Prostate gland (tissue), 2 donors: ENCODE results near the gene LIPC. TPM values are rescaled to one million over a fixed set of nuclear protein-coding genes. Genes with fewer than 3 reads are reported as not detected.

Source experiments
- DNase-seq: peaks from one replicate; pipeline ENCODE4 v3.0.0-alpha.2; 2019; ENCODE audit warnings: low spot score
- H3K27ac ChIP-seq, 2 donors: fragments of 200-600 bp; sonication (generic); 2 replicates each; pipeline ENCODE4 v1.5.1; 2017 to 2019
- H3K27me3 ChIP-seq: fragments of 200-600 bp; sonication (generic); replicated peaks from 2 replicates; pipeline ENCODE4 v1.5.1; 2019; ENCODE audit not compliant: insufficient read depth
- H3K36me3 ChIP-seq, 2 donors: fragments of 200-600 bp; sonication (generic); 1 replicate in 1 of 2; 2 replicates in 1 of 2; pipeline versions ENCODE4 v1.5.1 to v1.8.1; 2017 to 2019
- H3K4me1 ChIP-seq: fragments of 200-600 bp; sonication (generic); replicated peaks from 2 replicates; pipeline ENCODE4 v1.5.1; 2019
- H3K4me3 ChIP-seq, 2 donors: fragments of 200-600 bp; sonication (generic); 2 replicates each; pipeline ENCODE4 v1.5.1; 2017 to 2019
- H3K9me3 ChIP-seq: fragments of 200-600 bp; sonication (generic); 2 replicates; pipeline ENCODE4 v1.5.1; 2017
- POLR2A ChIP-seq: fragments of 450-650 bp; IDR thresholded peaks from one replicate; pipeline ENCODE4 v1.6.1; 2016; ENCODE audit warnings: antibody characterized with exemption, mild to moderate bottlenecking
- POLR2AphosphoS5 ChIP-seq: sonication (generic); formaldehyde crosslinking; IDR thresholded peaks from one replicate; pipeline ENCODE4 v1.6.1; 2017; ENCODE audit warnings: antibody characterized with exemption
- WGBS: methylation state at CpG from one replicate; pipeline ENCODE4 v1.1.5; 2018; 5-methylcytosine and 5-hydroxymethylcytosine counted together
- intact Hi-C: fragments of 100-400 bp; cut with DNase I; formaldehyde crosslinking; loops from one replicate; pipeline ENCODE4 v1.14.2; 2022
- total RNA-seq, 2 donors: library from RNA; depleted of rRNA; stranded (reverse); fragments of >200 nt; gene quantifications; one replicate each; pipeline ENCODE4 v1.1.0, GENCODE V29; 2016
- TF ChIP-seq, protein P1 (sequence below), 4 experiments: fragments of 200-600 bp in 2 of 4; fragments of 450-650 bp in 2 of 4; sonication (generic) in 2 of 4; IDR thresholded peaks; 1 replicate in 3 of 4; 2 replicates in 1 of 4; pipeline ENCODE4 v1.5.1; 2016 to 2019; ENCODE audit warnings: antibody characterized with exemption in 4 of 4, mild to moderate bottlenecking in 2 of 4, moderate library complexity in 2 of 4

The LIPC gene
- total RNA-seq, 2 donors from 2014 or later: 0.14 TPM; not detected in 1

- no peak for DNase-seq
- H3K27me3 ChIP-seq: no peaks in the 10 kb centered on the region
- TF ChIP-seq, protein P1, sequence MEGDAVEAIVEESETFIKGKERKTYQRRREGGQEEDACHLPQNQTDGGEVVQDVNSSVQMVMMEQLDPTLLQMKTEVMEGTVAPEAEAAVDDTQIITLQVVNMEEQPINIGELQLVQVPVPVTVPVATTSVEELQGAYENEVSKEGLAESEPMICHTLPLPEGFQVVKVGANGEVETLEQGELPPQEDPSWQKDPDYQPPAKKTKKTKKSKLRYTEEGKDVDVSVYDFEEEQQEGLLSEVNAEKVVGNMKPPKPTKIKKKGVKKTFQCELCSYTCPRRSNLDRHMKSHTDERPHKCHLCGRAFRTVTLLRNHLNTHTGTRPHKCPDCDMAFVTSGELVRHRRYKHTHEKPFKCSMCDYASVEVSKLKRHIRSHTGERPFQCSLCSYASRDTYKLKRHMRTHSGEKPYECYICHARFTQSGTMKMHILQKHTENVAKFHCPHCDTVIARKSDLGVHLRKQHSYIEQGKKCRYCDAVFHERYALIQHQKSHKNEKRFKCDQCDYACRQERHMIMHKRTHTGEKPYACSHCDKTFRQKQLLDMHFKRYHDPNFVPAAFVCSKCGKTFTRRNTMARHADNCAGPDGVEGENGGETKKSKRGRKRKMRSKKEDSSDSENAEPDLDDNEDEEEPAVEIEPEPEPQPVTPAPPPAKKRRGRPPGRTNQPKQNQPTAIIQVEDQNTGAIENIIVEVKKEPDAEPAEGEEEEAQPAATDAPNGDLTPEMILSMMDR (IDR thresholded peaks at IDR 0.05): no peak
- TF ChIP-seq POLR2A: no peak
- no peak for TF ChIP-seq POLR2AphosphoS5
- no peak overlapping the region for H3K4me3 ChIP-seq
- H3K4me1 ChIP-seq: no peaks in the 10 kb centered on the region
- intact Hi-C loops: no loop called here
- 90% methylated on average over 6 of the region's 6 CpGs for WGBS
- no peak overlapping the region for H3K27ac ChIP-seq
- no peaks in the 10 kb centered on the region for H3K36me3 ChIP-seq
- H3K9me3 ChIP-seq: no peaks in the 10 kb centered on the region
Observed at GRCh38 chr15:58504674-58505234, 73.0 kb downstream of the LIPC start.

DNA sequence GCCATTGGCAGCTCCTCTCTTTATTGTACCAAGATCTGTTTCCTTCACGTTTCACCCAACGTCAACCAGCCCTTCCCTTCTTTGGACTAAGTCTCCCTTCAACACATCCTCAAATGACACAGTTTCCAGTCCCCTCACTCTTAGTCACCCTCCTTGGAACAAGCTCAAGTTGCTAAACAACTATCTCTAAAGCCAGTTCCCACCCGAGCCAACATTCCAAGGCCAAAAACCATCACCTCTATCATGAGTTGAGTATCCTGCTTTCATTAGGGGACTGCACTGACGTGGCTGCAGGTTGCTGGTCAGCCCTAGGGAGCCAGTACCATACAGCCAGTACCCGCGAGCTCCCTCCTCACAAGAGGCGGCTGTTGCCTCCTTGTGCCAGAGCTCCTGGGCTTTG is 73.8 kb downstream of the LIPC start:
- TF ChIP-seq POLR2AphosphoS5 (no peak), POLR2A (no peak)
- TF ChIP-seq, protein P1 (IDR thresholded peaks at IDR 0.05): no peak
- no peak overlapping the region for H3K27ac ChIP-seq
- intact Hi-C loops: no loop called here

DNA sequence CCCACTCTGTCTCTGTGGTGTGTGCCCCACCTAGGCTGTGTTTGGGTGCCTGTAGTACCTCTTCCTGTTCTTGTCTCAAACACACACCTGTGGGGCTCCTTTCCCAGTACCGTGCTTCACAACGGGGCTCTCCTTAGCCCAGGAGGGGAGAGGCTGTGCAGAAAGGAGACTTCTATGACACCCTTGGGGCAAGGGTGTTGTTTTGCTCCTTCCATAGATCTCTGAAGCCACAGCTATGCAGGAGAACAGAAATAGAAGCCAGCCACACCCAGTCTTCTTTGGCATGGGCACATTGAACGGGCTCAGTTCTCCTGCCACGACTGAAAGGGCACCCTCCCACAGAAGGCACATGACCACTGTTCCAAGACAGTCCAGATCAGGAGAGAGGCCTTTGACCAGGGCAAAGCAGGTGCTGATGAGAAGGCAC is 74.3 kb downstream of the LIPC start:
- TF ChIP-seq, protein P1 (IDR thresholded peaks at IDR 0.05): no peak
- Histone ChIP-seq H3K36me3 (no peaks in the 10 kb centered on the region), H3K27me3 (no peaks in the 10 kb centered on the region), H3K9me3 (no peaks in the 10 kb centered on the region), H3K4me3 (no peak overlapping the region), H3K27ac (no peak overlapping the region), H3K4me1 (no peaks in the 10 kb centered on the region)
- intact Hi-C loops: no loop called here
- 63% methylated on average over 4 of the region's 4 CpGs for WGBS
- DNase-seq: no peak

More for the DNA sequence above, 73.8 kb downstream of the LIPC start:
- 93% methylated on average over 7 of the region's 7 CpGs for WGBS
- H3K36me3 ChIP-seq: no peaks in the 10 kb centered on the region
- H3K27me3 ChIP-seq: no peaks in the 10 kb centered on the region
- H3K4me3 ChIP-seq: no peak overlapping the region
- no peak for DNase-seq
- no peaks in the 10 kb centered on the region for H3K9me3 ChIP-seq
- H3K4me1 ChIP-seq: no peaks in the 10 kb centered on the region

GRCh38 chr15:58506783-58507668 is 75.2 kb downstream of the LIPC start:
- Histone ChIP-seq H3K36me3 (no peaks in the 10 kb centered on the region), H3K27ac (no peak overlapping the region), H3K27me3 (no peaks in the 10 kb centered on the region), H3K4me1 (no peaks in the 10 kb centered on the region), H3K9me3 (no peaks in the 10 kb centered on the region), H3K4me3 (no peak overlapping the region)
- 82% methylated on average over 9 of the region's 9 CpGs for WGBS
- intact Hi-C loops: no loop called here
- DNase-seq: no peak
- TF ChIP-seq, protein P1 (IDR thresholded peaks at IDR 0.05): no peak
- TF ChIP-seq POLR2AphosphoS5: no peak
- no peak for TF ChIP-seq POLR2A
